ENCODE results near the gene NR5A2.

Gene NR5A2

GRCh38 chr1:200213921-200214320 is 186.4 kb downstream of the NR5A2 start:
- DNase-seq = no peak

DNA sequence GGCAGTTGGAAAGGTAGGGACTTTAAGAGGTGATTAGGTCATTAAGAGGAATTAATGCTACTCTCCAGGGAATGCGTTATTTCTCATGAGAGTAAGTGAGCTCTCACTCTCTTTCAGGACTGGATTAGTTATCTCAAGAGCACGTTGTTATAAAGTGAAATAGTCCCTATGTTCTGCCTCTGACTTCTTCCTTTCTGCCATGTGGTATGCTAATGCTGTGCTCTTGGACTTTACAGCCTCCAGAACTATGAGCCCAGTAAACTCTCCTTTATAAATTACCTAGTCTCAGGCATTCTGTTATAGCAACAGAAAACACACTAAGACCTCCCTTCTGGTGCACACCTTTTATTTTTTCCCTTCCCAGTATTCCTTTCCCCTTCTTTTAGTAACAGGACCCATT is 187.8 kb downstream of the NR5A2 start:
- no peak for DNase-seq

GRCh38 chr1:200217703-200218102 is 190.2 kb downstream of the NR5A2 start:
- no peak for DNase-seq

GRCh38 chr1:200221614-200222282 is 194.2 kb downstream of the NR5A2 start:
- DNase-seq = no peak

GRCh38 chr1:200223207-200223606 is 195.7 kb downstream of the NR5A2 start:
- DNase-seq = no peak

DNA sequence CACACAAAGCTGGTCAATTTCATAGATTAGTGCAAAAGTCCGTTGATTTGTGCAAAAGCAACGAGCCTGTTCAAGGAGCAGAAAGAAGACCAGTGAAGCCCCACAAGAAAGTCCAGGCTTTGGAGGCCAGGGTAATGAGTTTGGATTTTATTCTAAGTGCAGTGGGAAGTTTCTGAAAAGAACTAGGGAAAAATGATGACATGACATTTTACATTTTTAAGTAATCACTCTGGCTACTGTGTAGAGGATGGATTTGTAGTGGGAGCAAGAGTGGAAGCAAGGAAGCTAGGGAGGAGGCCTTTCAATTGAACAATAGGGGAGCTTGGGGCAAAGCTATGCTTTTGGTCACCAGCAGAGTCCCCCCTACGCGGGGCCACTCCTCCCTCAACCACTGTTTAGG is 196.1 kb downstream of the NR5A2 start:
- no peak for DNase-seq

DNA sequence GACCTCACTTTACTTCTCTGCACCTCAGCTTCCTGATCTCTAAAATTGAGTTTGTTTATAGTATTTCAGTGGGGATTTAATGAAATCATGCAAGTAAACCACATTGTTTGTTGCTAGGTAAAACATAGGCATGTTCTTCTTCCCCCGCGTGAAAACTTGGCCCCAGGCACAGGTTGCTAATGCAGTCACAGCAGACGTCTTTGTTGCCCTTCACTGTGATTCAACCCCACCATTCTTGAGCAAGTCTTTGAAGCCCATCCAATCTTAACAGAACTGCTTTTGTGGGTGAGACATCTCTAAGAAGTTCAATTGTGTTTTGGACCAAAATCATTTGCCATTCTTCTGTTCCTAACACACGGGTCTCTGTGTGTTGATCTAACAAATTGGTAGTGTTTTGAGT is 196.8 kb downstream of the NR5A2 start:
- no peak for DNase-seq

DNA sequence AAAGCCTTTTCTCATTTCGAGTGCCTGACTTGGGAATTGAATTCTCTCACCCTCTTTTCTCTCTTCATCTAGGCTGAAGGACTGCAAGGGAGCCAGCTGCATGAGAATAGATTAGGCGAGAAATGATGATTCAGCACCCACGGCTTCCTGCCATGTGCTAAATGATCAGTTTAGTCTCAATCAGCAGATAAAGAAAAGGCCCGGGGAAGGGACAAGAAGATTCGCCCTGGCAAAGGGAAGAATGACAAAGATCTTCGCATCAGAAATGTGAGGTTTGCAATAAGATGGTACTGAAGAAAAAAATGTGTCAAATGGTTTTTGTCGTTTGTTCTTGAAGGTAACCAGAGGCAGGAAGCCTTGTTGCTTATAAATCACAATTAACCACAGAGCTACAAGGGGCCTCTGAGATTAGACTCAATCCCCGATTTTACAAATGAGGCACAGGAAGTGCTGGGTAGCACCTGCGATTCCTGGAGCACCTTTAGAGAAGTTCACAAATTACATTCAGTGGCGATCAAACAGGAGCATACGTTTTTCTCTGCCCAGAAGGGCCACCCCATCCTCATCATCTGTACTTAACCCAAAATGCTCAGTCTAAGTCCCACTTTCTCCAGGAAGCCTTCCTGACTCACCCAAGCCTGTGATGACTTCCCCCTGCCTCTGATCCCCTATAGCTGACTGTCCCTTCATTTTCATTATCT is 198.9 kb downstream of the NR5A2 start:
- DNase-seq = no peak

DNA sequence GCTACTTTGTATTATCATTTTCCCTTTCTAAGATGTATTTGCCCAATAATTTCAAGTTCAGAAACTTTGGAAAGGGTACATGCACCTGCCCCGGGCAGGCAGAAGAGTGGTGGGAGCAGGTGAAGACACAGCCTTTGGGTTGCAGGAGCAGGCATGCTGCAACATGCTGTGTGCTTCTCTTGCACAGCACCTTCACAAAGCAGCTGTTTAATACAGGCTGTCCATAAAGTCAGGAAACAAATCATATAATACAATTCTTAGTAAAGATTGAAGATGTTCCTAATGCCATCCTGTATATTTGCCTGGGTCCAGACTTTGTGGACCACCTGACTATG is 199.4 kb downstream of the NR5A2 start:
- DNase-seq = no peak

All from activated CD8-positive, alpha-beta memory T cell treated with anti-CD3 and anti-CD28 coated beads, Interleukin-2, amount 50 U/mL, for 4 hours (primary cell).